K562 treated with DMSO at 1 percent for 24 hours (cell line): ENCODE measurements around the gene CEBPB. TPM values are rescaled to one million over a fixed set of nuclear protein-coding genes. Genes with fewer than 3 reads are reported as not detected.

Source experiments
- total RNA-seq: library from RNA; unstranded; fragments of 300-600 nt; gene quantifications from 2 replicates; pipeline ENCODE4 v1.2.3, GENCODE V29; 2022; ENCODE audit warnings: low read depth; ENCODE audit not compliant: insufficient read depth

The CEBPB gene
- total RNA-seq: 274 and 309 TPM in 2 replicates

DNA sequence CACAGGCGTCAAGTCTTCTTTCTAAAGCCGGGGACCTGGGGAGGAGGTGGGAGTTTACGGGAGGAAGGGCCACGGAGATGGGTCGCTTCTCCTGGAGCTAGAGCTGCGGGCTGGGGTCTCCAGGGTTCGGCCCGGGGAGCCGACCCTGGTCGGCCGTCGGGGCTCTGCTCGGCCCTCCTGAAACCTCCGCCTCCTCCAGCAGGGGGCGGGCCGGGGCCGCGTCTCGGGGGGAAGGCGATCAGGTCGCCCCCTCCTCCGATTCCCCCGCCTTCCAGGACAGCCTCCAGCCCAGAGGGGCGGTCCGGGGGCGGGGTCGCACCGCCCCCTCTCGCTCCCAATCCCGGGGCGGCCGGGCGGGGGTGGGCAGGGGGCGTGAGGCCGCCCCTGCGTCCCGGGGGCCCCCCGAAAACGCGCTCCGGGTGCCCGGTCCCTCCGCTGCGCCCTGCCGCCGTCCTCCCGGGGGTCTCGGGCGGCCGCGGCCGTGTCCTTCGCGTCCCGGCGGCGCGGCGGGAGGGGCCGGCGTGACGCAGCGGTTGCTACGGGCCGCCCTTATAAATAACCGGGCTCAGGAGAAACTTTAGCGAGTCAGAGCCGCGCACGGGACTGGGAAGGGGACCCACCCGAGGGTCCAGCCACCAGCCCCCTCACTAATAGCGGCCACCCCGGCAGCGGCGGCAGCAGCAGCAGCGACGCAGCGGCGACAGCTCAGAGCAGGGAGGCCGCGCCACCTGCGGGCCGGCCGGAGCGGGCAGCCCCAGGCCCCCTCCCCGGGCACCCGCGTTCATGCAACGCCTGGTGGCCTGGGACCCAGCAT lies at the start of gene CEBPB:
CEBPB (plus strand) TSS at position 580 of the 814 bp plus-strand sequence; CDS start at position 784, 204 bp downstream.

DNA sequence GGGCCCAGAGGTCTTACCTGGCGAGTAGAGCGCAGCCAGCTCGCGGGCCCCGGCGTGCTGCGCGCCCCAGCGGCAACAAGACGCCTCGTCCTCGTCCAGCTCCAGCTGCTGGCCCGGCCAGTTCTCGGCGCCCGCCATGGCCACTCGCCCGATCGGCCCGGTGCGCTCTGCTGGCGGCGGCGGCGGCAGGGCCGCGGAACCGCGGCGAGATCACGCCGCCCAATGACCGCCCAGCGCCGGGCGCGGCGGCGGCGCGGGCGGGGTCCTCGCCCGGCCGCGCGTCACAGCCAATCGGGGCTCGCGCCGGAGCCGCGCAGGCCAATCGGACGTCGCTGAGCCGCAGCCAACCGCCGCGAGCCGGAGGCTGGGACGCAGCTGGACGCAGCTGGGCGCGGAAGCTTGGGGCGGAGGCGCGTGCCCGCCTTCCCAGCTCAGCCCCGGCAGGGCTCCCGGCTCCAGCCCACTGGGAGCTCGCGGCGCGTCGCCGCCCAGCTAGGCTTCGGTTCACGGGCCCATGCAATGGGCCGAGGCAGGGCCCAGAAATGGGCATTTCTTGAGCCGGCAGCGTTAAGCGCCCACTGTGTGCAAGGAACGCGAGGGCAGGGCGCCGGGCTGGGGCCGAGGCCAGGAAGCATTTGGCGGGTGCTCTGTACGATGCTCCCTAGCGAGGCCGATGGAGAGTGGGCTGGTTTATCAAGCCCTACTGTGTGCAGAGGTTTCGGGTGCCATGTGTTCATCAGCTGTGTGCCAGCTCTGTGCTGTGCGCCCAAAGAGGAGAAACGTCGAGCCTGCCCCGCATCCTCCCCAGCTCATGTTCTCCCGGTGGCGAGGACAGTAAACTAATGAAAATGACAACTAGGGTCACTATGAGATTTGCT lies 36.9 kb upstream of the CEBPB start, which contains the start of gene PEDS1:
PEDS1 (minus strand) TSS at position 224 of the 878 bp plus-strand sequence; CDS start at position 138, 86 bp downstream.

Other genes with a start within 250 kb of the CEBPB start
- 18.1 and 18.5 TPM in 2 replicates for gene SNAI1, start 207.8 kb upstream of the CEBPB start, total RNA-seq
- gene UBE2V1, start 77.7 kb upstream of the CEBPB start, total RNA-seq: 112 and 115 TPM in 2 replicates
- 47.9 and 51.0 TPM in 2 replicates for gene PEDS1, start 37.1 kb upstream of the CEBPB start, total RNA-seq